Measurements from ENCODE around the gene CCDC9B.

Gene CCDC9B

DNA sequence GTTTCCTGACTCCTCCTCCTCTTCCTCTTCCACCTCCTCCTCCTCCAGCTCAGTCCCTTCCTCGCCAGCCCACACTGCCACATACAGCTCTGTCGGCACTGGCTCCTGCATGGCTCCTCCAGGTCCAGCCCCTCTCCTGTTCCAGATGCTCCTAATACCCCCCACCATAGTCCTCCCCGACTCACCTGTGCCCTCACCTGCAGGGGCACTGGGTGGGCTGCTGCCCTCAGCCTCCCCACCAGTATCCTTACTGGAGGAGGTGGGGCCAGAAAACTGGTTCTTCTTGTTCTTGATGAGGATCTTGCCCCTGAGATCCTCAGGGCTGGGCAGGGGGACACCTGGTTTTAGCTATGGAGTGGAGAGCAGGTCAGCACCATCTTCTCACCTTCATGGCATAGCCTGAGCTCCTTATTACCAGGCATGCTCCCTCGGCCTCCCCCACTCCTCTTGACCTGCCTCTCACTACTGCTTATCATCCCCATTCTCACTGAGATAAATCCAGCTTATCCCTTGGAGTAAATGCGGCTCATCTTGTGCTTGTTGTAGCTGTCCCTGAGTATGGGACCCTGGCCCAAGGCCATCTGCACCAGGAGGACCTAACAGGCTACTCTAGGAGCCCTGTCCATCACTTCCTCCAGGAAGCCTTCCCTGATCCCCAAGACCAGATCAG lies 44.0 kb downstream of the CCDC9B start:
- DNase-seq (ENCODE audit: low read depth, low spot score): no peak
- no peak overlapping the region for H3K27ac ChIP-seq

DNA sequence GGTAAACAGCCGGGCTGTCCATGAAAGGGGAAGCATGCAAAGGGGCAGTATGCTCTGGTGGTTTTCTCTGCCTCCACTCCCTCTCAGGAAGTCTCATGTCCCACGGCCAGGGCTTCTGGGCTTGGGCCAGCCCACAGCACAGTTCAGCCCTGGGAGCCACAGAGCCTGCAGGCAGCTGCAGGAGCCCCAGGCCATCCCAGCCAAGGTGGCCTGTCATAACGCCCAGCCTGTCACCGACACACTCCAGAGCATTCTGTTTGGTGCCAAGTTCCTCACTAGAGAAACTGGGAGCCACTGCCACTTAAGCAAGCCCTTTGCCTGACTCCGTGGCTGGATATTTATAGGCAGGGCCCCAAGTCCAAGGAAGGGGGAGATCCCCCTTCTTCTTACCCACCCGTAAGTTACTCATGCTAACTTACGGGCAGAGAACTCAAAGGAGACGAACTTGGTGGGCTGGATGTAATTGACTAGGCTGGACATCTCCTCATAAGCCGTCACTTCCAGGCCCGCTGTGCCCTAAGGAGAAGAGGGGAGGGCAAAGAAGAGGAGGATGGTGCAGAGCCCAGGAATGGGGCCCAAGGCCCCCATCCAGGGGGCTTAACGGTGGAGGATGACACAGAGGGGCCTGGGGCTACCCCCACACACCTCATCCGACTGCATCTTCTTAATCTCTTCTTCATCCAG lies 44.7 kb downstream of the CCDC9B start:
- H3K27ac ChIP-seq: no peak overlapping the region
- DNase-seq (ENCODE audit: low read depth, low spot score): no peak

- no peak for DNase-seq (ENCODE audit: low read depth, low spot score)
Measured at GRCh38 chr15:40295297-40295696, 45.4 kb downstream of the CCDC9B start.

GRCh38 chr15:40293905-40294895 lies 46.5 kb downstream of the CCDC9B start:
- no peak overlapping the region for H3K27ac ChIP-seq
- no peak for DNase-seq (ENCODE audit: low read depth, low spot score)

More at GRCh38 chr15:40295297-40295696, 45.4 kb downstream of the CCDC9B start:
- H3K27ac ChIP-seq: no peak overlapping the region

DNA sequence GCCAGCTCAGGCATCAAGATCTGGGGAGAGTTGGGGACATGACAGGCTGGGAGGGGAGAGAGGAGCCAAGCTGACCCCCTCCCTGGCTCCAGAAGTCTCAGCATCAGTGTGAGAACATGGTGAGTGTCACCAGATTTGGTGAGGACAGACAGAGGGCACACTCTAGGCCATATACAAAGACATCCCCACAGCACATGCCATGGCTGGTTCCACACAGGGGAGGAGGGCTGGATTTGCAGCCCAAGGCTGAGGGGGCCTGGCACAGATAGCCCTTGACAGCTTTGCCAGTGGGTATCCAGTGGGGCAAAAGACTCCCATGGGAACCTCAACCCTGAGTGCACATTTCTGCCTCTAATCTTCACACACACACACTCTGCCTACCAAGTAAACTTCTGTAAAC lies 47.7 kb downstream of the CCDC9B start:
- no peak for DNase-seq (ENCODE audit: low read depth, low spot score)
- H3K27ac ChIP-seq: no peak overlapping the region

GRCh38 chr15:40292246-40292645 lies 48.5 kb downstream of the CCDC9B start:
- DNase-seq (ENCODE audit: low read depth, low spot score): no peak
- H3K27ac ChIP-seq: no peak overlapping the region

GRCh38 chr15:40290918-40291574 lies 49.7 kb downstream of the CCDC9B start:
- H3K27ac ChIP-seq: no peak overlapping the region
- DNase-seq (ENCODE audit: low read depth, low spot score): no peak

DNA sequence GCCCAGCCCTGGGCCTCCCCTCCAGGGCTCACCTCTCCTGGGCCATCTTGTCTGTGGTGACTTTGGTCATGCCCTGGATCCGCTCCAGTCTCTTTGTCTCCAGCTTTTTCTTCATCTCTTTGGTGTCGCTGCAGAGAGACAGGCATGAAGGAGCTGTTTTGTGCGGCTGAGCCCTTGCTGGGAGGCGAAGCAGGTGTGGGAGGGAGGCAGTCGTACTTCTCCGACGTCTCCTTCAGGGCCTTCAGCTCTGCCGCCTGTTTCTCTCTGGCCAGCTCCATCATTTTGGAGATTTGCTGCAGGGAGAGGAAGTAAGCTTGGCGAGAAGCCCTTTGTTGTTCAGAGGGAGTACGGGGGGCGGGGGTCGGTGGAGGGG lies 50.2 kb downstream of the CCDC9B start:
- DNase-seq (ENCODE audit: low read depth, low spot score): no peak
- H3K27ac ChIP-seq: no peak overlapping the region

GRCh38 chr15:40289140-40289775 lies 51.5 kb downstream of the CCDC9B start:
- H3K27ac ChIP-seq: no peak overlapping the region
- DNase-seq (ENCODE audit: low read depth, low spot score): no peak

DNA sequence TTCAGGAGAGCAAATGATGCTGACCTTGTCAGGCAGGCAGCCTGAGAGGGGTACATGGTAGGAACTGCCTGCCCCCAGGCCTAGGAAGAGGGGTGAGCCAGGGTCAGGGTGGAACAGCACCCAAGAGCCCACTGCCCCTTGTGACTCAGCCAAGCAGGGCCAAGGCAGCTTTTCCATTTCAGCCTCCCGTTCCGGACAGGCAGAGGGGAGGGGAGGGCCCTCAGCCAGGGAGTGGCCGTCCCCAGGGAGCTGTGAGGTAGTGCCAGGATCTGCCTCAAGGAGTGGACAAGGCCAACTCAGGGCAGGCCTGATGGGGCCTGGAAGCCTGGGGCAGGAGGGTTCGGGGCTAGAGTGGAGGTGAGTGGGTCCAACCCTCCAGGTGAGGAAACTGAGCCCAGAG lies 52.8 kb downstream of the CCDC9B start:
- DNase-seq (ENCODE audit: low read depth, low spot score): no peak
- no peak overlapping the region for H3K27ac ChIP-seq

DNA sequence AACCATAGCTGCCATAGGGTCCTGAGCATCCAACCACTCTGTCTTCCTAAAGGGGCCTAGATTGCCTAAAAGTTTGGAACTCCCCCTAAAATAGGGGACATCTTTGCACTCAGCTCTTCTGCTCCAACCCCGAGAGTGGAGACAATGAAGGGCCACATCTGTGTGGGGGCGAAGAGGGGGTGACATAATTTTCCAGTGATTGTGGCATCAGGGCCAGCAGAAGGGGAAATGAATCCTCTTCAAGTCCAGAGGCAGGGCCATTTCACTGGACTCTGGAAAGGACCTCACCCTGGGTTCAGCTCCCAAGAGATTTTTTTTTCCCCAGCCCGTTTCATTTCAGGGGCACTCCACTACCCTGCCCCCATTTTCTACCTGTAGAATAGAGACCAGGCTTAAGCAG lies 53.2 kb downstream of the CCDC9B start:
- no peak overlapping the region for H3K27ac ChIP-seq

DNA sequence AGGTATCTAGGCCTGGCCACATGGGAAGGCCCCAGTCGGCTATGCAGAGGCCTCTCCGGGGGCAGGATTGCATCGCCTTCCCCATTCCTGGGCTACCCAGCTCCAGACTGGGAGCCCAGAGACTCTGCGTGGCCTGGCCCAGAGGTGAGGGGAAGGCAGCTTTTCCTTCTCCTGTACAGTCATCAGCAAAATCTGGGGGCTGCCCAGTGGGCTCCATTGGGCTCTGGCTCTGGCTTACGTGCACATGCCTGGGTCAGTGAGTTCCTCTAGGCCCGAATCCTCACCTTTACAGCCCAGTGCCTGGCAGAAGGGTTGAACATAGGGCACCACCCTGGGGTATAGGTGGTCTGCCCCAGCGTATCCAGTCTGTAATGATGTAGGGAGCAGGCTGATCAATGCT lies 53.9 kb downstream of the CCDC9B start:
- H3K27ac ChIP-seq: no peak overlapping the region

More for the DNA sequence above, 53.2 kb downstream of the CCDC9B start:
- no peak for DNase-seq (ENCODE audit: low read depth, low spot score)

GRCh38 chr15:40286061-40286532 lies 54.6 kb downstream of the CCDC9B start:
- no peak overlapping the region for H3K27ac ChIP-seq

More for the DNA sequence above, 53.9 kb downstream of the CCDC9B start:
- no peak for DNase-seq (ENCODE audit: low read depth, low spot score)

GRCh38 chr15:40285554-40286011 lies 55.2 kb downstream of the CCDC9B start:
- no peak overlapping the region for H3K27ac ChIP-seq
- no peak for DNase-seq (ENCODE audit: low read depth, low spot score)

More at GRCh38 chr15:40286061-40286532, 54.6 kb downstream of the CCDC9B start:
- DNase-seq (ENCODE audit: low read depth, low spot score): no peak

GRCh38 chr15:40285151-40285550 lies 55.6 kb downstream of the CCDC9B start:
- no peak overlapping the region for H3K27ac ChIP-seq
- no peak for DNase-seq (ENCODE audit: low read depth, low spot score)

- DNase-seq (ENCODE audit: low read depth, low spot score): no peak
- H3K27ac ChIP-seq: no peak overlapping the region
Measured at GRCh38 chr15:40283615-40284300, 57.0 kb downstream of the CCDC9B start.

- no peak for DNase-seq (ENCODE audit: low read depth, low spot score)
- no peak within 1 kb of the TSS for H3K27ac ChIP-seq
Measured at GRCh38 chr15:40282869-40283614, 57.7 kb downstream of the CCDC9B start, which contains the start of gene ANKRD63. Gene ANKRD63, minus strand, starts transcription at chr15:40283064. Its CDS starts 478 bp downstream, at chr15:40282586.

Measured in epithelial cell of prostate (primary cell).